GM23338 (cell line): Measurements from ENCODE around the gene STK24. TPM values are rescaled to one million over a fixed set of nuclear protein-coding genes. Genes with fewer than 3 reads are reported as not detected.

Experiments used
- ATAC-seq: fragments of 200-7000 bp; cut with Tn5 transposase; 3 replicates; pipeline ENCODE4 v1.9.1; 2020
- DNase-seq: peaks from one replicate; pipeline ENCODE4 v3.0.0-alpha.2; 2015; ENCODE audit warnings: low spot score
- H2AFZ ChIP-seq: fragments of 200-600 bp; sonication (generic); 2 replicates; pipeline ENCODE4 v1.8.0; 2016; ENCODE audit warnings: antibody characterized with exemption, mild to moderate bottlenecking, moderate library complexity
- H3F3A ChIP-seq: fragments of 200-600 bp; sonication (generic); replicated peaks from 2 replicates; pipeline ENCODE4 v1.8.0; 2017; ENCODE audit warnings: antibody characterized with exemption, mixed run types, low read depth
- H3K27ac ChIP-seq: fragments of 200-600 bp; sonication (generic); 2 replicates; pipeline ENCODE4 v1.6.1; 2016; ENCODE audit warnings: low read depth
- H3K27me3 ChIP-seq: fragments of 200-600 bp; sonication (generic); 2 replicates; pipeline ENCODE4 v1.8.0; 2016; ENCODE audit warnings: mild to moderate bottlenecking, mixed run types, moderate library complexity; ENCODE audit not compliant: insufficient read depth
- H3K36me3 ChIP-seq: fragments of 200-600 bp; sonication (generic); 2 replicates; pipeline ENCODE4 v1.8.0; 2016; ENCODE audit warnings: mild to moderate bottlenecking; ENCODE audit not compliant: insufficient read depth
- H3K4me1 ChIP-seq: fragments of 200-600 bp; sonication (generic); 2 replicates; pipeline ENCODE4 v1.8.0; 2016; ENCODE audit warnings: mild to moderate bottlenecking, moderate library complexity; ENCODE audit not compliant: insufficient read depth
- H3K4me2 ChIP-seq: fragments of 200-600 bp; sonication (generic); 2 replicates; pipeline ENCODE4 v1.7.1; 2017; ENCODE audit warnings: mixed run types
- H3K4me3 ChIP-seq: fragments of 200-600 bp; sonication (generic); 2 replicates; pipeline ENCODE4 v1.6.1; 2016; ENCODE audit warnings: mixed run types
- H3K79me2 ChIP-seq: fragments of 200-600 bp; sonication (generic); replicated peaks from 2 replicates; pipeline ENCODE4 v1.8.0; 2017; ENCODE audit warnings: mild to moderate bottlenecking; ENCODE audit not compliant: insufficient read depth
- H3K9me2 ChIP-seq: fragments of 200-600 bp; sonication (generic); 2 replicates; pipeline ENCODE4 v1.8.0; 2017; ENCODE audit not compliant: insufficient read depth
- H4K20me1 ChIP-seq: fragments of 200-600 bp; sonication (generic); replicated peaks from 2 replicates; pipeline ENCODE4 v1.8.0; 2017; ENCODE audit warnings: mild to moderate bottlenecking; ENCODE audit not compliant: insufficient read depth
- H3K27ac Mint-ChIP-seq: 2 replicates; pipeline ENCODE4 v1.8.0; 2020; ENCODE audit warnings: inconsistent platforms, mild to moderate bottlenecking, moderate library complexity, mixed read lengths
- H3K27me3 Mint-ChIP-seq: 3 replicates; pipeline ENCODE4 v1.8.0; 2022; ENCODE audit warnings: low read depth, mild to moderate bottlenecking, moderate library complexity, mixed read lengths, inconsistent platforms; ENCODE audit not compliant: insufficient read depth, poor library complexity
- H3K36me3 Mint-ChIP-seq: 3 replicates; pipeline ENCODE4 v1.8.0; 2021; ENCODE audit warnings: low read depth, mild to moderate bottlenecking, inconsistent platforms, moderate library complexity, mixed read lengths
- H3K4me1 Mint-ChIP-seq: 3 replicates; pipeline ENCODE4 v1.8.0; 2020; ENCODE audit warnings: mild to moderate bottlenecking, inconsistent platforms, mixed read lengths
- H3K4me3 Mint-ChIP-seq: 3 replicates; pipeline ENCODE4 v1.8.0; 2021; ENCODE audit warnings: moderate library complexity, mild to moderate bottlenecking, inconsistent platforms, mixed read lengths
- H3K9me3 Mint-ChIP-seq: 3 replicates; pipeline ENCODE4 v1.8.0; 2020; ENCODE audit warnings: moderate library complexity, mild to moderate bottlenecking, inconsistent platforms, mixed read lengths
- CREB1 ChIP-seq: fragments of 250-450 bp; sonication (Bioruptor Pico); IDR thresholded peaks from 2 replicates; pipeline ENCODE4 v1.5.0; 2020; ENCODE audit warnings: low read depth, mild to moderate bottlenecking, moderate library complexity
- ETS1 ChIP-seq: IDR thresholded peaks from 2 replicates; pipeline ENCODE4 v1.6.1; 2016; ENCODE audit warnings: antibody characterized with exemption
- EZH2phosphoT487 ChIP-seq: fragments of 200-600 bp; sonication (generic); IDR thresholded peaks from one replicate; pipeline ENCODE4 v1.8.1; 2018; ENCODE audit warnings: antibody characterized with exemption; ENCODE audit not compliant: unreplicated experiment
- JUNB ChIP-seq: IDR thresholded peaks from one replicate; pipeline ENCODE4 v1.6.1; 2016; ENCODE audit warnings: antibody characterized with exemption; ENCODE audit not compliant: unreplicated experiment
- NANOG ChIP-seq: IDR thresholded peaks from 2 replicates; pipeline ENCODE4 v1.6.1; 2016; ENCODE audit warnings: antibody characterized with exemption, borderline replicate concordance
- POLR2AphosphoS5 ChIP-seq: IDR thresholded peaks from 2 replicates; pipeline ENCODE4 v1.6.1; 2016; ENCODE audit warnings: antibody characterized with exemption, low read depth
- ZNF331 ChIP-seq: fragments of 250-450 bp; sonication (Bioruptor Pico); IDR thresholded peaks from 2 replicates; pipeline ENCODE4 v1.5.0; 2020; ENCODE audit warnings: low read depth, mild to moderate bottlenecking, moderate library complexity
- polyA plus RNA-seq: library from polyadenylated mRNA; unstranded; fragments of >200 nt; fragmentation: Nextera tagmentation; extraction: Ambion mirVana; gene quantifications from 2 replicates; pipeline ENCODE4 v1.2.1, GENCODE V29; 2016
- total RNA-seq: library from RNA; depleted of rRNA; stranded (reverse); fragments of >200 nt; shearing (Covaris generic); gene quantifications from 2 replicates; pipeline ENCODE4 v1.2.3, GENCODE V29; 2014
- TF ChIP-seq, protein P1 (sequence below): fragments of 250-450 bp; sonication (Bioruptor Pico); IDR thresholded peaks from 2 replicates; pipeline ENCODE4 v1.5.0; 2020; ENCODE audit warnings: mild to moderate bottlenecking, moderate library complexity
- TF ChIP-seq, protein P2 (sequence below), 2 experiments: fragments of 200-600 bp in 1 of 2; sonication (generic) in 1 of 2; conservative IDR thresholded peaks; 2 replicates each; pipeline versions ENCODE4 v1.5.1 to v1.6.1; 2016 to 2017; ENCODE audit warnings: antibody characterized with exemption in 2 of 2, low read depth in 2 of 2, mild to moderate bottlenecking in 2 of 2, moderate library complexity in 1 of 2

Gene STK24
- total and polyA plus RNA-seq, 2 experiments from 2014 or later: 56.5 to 144 TPM

- TF ChIP-seq ETS1 (no peak), POLR2AphosphoS5 (no peak), JUNB (no peak), ZNF331 (CRISPR knock-in tag) (no peak), CREB1 (no peak), NANOG (no peak)
- TF ChIP-seq, protein P1, sequence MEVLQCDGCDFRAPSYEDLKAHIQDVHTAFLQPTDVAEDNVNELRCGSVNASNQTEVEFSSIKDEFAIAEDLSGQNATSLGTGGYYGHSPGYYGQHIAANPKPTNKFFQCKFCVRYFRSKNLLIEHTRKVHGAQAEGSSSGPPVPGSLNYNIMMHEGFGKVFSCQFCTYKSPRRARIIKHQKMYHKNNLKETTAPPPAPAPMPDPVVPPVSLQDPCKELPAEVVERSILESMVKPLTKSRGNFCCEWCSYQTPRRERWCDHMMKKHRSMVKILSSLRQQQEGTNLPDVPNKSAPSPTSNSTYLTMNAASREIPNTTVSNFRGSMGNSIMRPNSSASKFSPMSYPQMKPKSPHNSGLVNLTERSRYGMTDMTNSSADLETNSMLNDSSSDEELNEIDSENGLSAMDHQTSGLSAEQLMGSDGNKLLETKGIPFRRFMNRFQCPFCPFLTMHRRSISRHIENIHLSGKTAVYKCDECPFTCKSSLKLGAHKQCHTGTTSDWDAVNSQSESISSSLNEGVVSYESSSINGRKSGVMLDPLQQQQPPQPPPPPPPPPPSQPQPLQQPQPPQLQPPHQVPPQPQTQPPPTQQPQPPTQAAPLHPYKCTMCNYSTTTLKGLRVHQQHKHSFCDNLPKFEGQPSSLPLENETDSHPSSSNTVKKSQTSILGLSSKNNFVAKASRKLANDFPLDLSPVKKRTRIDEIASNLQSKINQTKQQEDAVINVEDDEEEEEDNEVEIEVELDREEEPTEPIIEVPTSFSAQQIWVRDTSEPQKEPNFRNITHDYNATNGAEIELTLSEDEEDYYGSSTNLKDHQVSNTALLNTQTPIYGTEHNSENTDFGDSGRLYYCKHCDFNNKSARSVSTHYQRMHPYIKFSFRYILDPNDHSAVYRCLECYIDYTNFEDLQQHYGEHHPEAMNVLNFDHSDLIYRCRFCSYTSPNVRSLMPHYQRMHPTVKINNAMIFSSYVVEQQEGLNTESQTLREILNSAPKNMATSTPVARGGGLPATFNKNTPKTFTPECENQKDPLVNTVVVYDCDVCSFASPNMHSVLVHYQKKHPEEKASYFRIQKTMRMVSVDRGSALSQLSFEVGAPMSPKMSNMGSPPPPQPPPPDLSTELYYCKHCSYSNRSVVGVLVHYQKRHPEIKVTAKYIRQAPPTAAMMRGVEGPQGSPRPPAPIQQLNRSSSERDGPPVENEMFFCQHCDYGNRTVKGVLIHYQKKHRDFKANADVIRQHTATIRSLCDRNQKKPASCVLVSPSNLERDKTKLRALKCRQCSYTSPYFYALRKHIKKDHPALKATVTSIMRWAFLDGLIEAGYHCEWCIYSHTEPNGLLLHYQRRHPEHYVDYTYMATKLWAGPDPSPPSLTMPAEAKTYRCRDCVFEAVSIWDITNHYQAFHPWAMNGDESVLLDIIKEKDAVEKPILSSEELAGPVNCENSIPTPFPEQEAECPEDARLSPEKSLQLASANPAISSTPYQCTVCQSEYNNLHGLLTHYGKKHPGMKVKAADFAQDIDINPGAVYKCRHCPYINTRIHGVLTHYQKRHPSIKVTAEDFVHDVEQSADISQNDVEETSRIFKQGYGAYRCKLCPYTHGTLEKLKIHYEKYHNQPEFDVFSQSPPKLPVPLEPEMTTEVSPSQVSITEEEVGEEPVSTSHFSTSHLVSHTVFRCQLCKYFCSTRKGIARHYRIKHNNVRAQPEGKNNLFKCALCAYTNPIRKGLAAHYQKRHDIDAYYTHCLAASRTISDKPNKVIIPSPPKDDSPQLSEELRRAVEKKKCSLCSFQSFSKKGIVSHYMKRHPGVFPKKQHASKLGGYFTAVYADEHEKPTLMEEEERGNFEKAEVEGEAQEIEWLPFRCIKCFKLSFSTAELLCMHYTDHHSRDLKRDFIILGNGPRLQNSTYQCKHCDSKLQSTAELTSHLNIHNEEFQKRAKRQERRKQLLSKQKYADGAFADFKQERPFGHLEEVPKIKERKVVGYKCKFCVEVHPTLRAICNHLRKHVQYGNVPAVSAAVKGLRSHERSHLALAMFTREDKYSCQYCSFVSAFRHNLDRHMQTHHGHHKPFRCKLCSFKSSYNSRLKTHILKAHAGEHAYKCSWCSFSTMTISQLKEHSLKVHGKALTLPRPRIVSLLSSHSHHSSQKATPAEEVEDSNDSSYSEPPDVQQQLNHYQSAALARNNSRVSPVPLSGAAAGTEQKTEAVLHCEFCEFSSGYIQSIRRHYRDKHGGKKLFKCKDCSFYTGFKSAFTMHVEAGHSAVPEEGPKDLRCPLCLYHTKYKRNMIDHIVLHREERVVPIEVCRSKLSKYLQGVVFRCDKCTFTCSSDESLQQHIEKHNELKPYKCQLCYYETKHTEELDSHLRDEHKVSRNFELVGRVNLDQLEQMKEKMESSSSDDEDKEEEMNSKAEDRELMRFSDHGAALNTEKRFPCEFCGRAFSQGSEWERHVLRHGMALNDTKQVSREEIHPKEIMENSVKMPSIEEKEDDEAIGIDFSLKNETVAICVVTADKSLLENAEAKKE: no peak
Measured at GRCh38 chr13:98599502-98600328, 22.8 kb upstream of the STK24 start (continued).

DNA sequence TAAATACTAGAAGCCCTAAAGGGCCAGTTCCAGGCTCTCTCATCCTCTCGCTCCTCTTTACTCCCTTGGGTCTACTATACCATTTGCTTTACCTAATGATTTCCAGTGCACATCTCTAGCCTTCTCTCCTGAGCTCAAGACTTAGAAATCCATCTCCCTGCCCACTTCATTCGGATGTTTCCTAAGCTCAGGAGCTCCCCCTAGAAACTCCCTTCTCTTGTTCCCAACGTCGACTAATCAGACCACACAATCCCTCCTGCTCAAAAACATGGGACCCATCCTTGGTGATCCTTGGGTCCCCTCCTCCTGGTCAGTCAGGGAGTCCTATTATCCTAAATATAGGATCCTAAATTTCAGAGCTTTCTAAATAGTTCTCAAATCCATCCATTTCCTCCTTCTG is 21.1 kb upstream of the STK24 start:
- H3K36me3 ChIP-seq: no peaks in the 10 kb centered on the region
- peaks cover 5% of the 10 kb centered on the region for H3K4me1 Mint-ChIP-seq
- H3K4me3 Mint-ChIP-seq: no peak overlapping the region
- no peak overlapping the region for H3K27ac ChIP-seq
- no peaks in the 10 kb centered on the region for H4K20me1 ChIP-seq
- ATAC-seq (peak; percentile 86), DNase-seq (peak; percentile 73)
- no peak overlapping the region for H3K27ac Mint-ChIP-seq
- H3K4me1 ChIP-seq: peaks cover 5% of the 10 kb centered on the region; the same call in 1 of the 2 replicates
- no peaks in the 10 kb centered on the region for H3K9me2 ChIP-seq
- H3F3A ChIP-seq: no peaks in the 10 kb centered on the region
- peaks cover 6% of the 10 kb centered on the region for H3K27me3 Mint-ChIP-seq
- no peak overlapping the region for H3K4me2 ChIP-seq
- peak overlapping the region; percentile 39; the same call in 1 of the 2 replicates for H2AFZ ChIP-seq
- H3K36me3 Mint-ChIP-seq: no peaks in the 10 kb centered on the region
- no peak overlapping the region for H3K4me3 ChIP-seq
- H3K9me3 Mint-ChIP-seq: no peaks in the 10 kb centered on the region
- H3K79me2 ChIP-seq: no peaks in the 10 kb centered on the region
- H3K27me3 ChIP-seq: no peaks in the 10 kb centered on the region
- no peak for TF ChIP-seq EZH2phosphoT487
- no peak for TF ChIP-seq POLR2AphosphoS5
- TF ChIP-seq, protein P2, sequence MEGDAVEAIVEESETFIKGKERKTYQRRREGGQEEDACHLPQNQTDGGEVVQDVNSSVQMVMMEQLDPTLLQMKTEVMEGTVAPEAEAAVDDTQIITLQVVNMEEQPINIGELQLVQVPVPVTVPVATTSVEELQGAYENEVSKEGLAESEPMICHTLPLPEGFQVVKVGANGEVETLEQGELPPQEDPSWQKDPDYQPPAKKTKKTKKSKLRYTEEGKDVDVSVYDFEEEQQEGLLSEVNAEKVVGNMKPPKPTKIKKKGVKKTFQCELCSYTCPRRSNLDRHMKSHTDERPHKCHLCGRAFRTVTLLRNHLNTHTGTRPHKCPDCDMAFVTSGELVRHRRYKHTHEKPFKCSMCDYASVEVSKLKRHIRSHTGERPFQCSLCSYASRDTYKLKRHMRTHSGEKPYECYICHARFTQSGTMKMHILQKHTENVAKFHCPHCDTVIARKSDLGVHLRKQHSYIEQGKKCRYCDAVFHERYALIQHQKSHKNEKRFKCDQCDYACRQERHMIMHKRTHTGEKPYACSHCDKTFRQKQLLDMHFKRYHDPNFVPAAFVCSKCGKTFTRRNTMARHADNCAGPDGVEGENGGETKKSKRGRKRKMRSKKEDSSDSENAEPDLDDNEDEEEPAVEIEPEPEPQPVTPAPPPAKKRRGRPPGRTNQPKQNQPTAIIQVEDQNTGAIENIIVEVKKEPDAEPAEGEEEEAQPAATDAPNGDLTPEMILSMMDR (conservative IDR thresholded peaks at IDR 0.05; ENCODE audit: low read depth in 2 of 2): peak; percentile 55 to 76
- TF ChIP-seq JUNB: no peak
